Activated CD8-positive, alpha-beta T cell treated with anti-CD3 and anti-CD28 coated beads, Interleukin-2, amount 10 ng/mL, durations not matched to agents 7 days and 5 days (primary cell): ENCODE measurements around the gene KCNJ2. TPM values are rescaled to one million over a fixed set of nuclear protein-coding genes. Genes with fewer than 3 reads are reported as not detected.

ENCODE experiments used
- ATAC-seq: fragments of 150-1000 bp; cut with Tn5 transposase; one replicate; pipeline ENCODE4 v1.10.0; 2021; ENCODE audit warnings: moderate library complexity
- CTCF ChIA-PET: fragments of 350-600 bp; sonication (Branson Sonifier 250); formaldehyde crosslinking; loops from one replicate; lab custom pipeline; 2021; ENCODE audit warnings: antibody characterized with exemption; lab: Charles Lee
- POLR2A ChIA-PET: fragments of 350-600 bp; sonication (Branson Sonifier 250); formaldehyde crosslinking; loops from one replicate; lab custom pipeline; 2021; ENCODE audit warnings: antibody characterized with exemption; lab: Charles Lee
- DNase-seq: peaks from one replicate; pipeline ENCODE4 v3.0.0-alpha.2; 2020
- H3K27ac Mint-ChIP-seq: one replicate; pipeline ENCODE4 v1.8.0; 2021; ENCODE audit warnings: mild to moderate bottlenecking, mixed read lengths
- H3K27me3 Mint-ChIP-seq: one replicate; pipeline ENCODE4 v1.8.0; 2021; ENCODE audit warnings: low read depth, mixed read lengths
- H3K36me3 Mint-ChIP-seq: one replicate; pipeline ENCODE4 v1.8.0; 2021; ENCODE audit warnings: low read depth, mixed read lengths
- H3K4me1 Mint-ChIP-seq: one replicate; pipeline ENCODE4 v1.8.0; 2021; ENCODE audit warnings: low read depth, mixed read lengths
- H3K4me3 Mint-ChIP-seq: one replicate; pipeline ENCODE4 v1.8.0; 2021; ENCODE audit warnings: mild to moderate bottlenecking, mixed read lengths
- H3K9me3 Mint-ChIP-seq: one replicate; pipeline ENCODE4 v1.8.0; 2022; ENCODE audit warnings: mixed read lengths; ENCODE audit not compliant: insufficient read depth
- total RNA-seq, 2 experiments: library from RNA; stranded (reverse); gene quantifications; one replicate each; pipeline ENCODE4 v1.2.3, GENCODE V29; 2021

The KCNJ2 gene
- total RNA-seq, result not detected

GRCh38 chr17:70168977-70169708, at the start of gene KCNJ2:
KCNJ2 (plus strand) TSS chr17:70169532; CDS start chr17:70175040, 5,508 bp downstream.
- Mint-ChIP-seq H3K36me3 (no peaks in the 10 kb centered on the region), H3K4me3 (peak within 1 kb of the TSS; percentile 49), H3K4me1 (peaks cover 15% of the 10 kb centered on the region), H3K27ac (no peak within 1 kb of the TSS), H3K9me3 (no peaks in the 10 kb centered on the region), H3K27me3 (peaks cover 51% of the 10 kb centered on the region)
- ChIA-PET POLR2A (no interaction called here), CTCF (no interaction called here)
- DNase-seq, result peak; percentile 73
- peak; percentile 97 for ATAC-seq

DNA sequence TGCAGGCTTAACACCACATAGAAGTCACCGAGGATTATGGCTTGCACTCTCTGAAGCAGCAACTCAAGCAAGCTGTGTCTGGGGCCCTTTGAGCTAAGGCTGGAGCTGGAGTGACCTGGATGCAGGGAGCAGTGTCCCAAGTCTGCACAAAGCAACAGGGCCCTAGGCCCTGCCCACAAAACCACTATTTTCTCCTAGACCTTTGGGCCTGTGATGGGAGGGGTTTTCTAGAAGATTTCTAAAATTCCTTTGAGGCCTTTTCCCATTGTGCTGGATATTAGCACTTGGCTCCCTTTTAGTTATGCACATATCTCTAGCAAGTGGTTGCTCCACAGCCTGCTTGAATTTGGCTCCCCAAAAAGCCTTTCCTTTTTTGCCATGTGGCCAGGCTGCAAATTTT, 49.8 kb upstream of the KCNJ2 start:
- DNase-seq (no peak), ATAC-seq (no peak)
- Mint-ChIP-seq H3K27me3 (no peaks in the 10 kb centered on the region), H3K4me1 (no peaks in the 10 kb centered on the region), H3K36me3 (no peaks in the 10 kb centered on the region), H3K9me3 (peaks cover 4% of the 10 kb centered on the region), H3K4me3 (no peak overlapping the region), H3K27ac (no peak overlapping the region)
- POLR2A ChIA-PET, result no interaction called here
- CTCF ChIA-PET, result no interaction called here

DNA sequence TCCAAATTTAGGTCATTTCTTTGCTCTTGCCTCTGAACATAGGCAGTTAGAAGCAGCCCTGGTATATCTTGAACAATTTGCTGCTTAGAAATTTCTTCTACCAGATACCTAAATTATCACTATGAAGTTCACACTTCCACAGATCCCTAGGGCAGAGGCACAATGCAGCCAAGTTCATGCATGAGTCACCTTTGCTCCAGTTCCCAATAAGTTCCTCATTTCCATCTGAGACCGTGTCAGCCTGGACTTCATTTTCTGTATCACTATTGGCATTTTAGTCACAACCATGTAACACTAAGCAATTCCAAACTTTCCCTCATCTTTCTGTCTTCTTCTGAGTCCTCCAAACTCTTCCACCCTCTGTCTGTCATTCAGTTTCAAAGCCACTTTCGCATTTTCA, 49.3 kb upstream of the KCNJ2 start:
- POLR2A ChIA-PET, result no interaction called here
- peaks cover 4% of the 10 kb centered on the region for H3K9me3 Mint-ChIP-seq
- no peaks in the 10 kb centered on the region for H3K27me3 Mint-ChIP-seq
- H3K4me1 Mint-ChIP-seq, result no peaks in the 10 kb centered on the region
- CTCF ChIA-PET, result no interaction called here
- DNase-seq (no peak), ATAC-seq (no peak)
- H3K4me3 Mint-ChIP-seq, result no peak overlapping the region
- no peak overlapping the region for H3K27ac Mint-ChIP-seq
- no peaks in the 10 kb centered on the region for H3K36me3 Mint-ChIP-seq

GRCh38 chr17:70120425-70120824, 48.9 kb upstream of the KCNJ2 start:
- ChIA-PET POLR2A (no interaction called here), CTCF (no interaction called here)
- Mint-ChIP-seq H3K4me3 (no peak overlapping the region), H3K27ac (no peak overlapping the region), H3K27me3 (no peaks in the 10 kb centered on the region), H3K36me3 (no peaks in the 10 kb centered on the region), H3K4me1 (no peaks in the 10 kb centered on the region), H3K9me3 (peaks cover 4% of the 10 kb centered on the region)
- DNase-seq, result no peak
- ATAC-seq, result no peak

GRCh38 chr17:70121126-70121525, 48.2 kb upstream of the KCNJ2 start:
- ATAC-seq (no peak), DNase-seq (no peak)
- CTCF ChIA-PET, result no interaction called here
- H3K36me3 Mint-ChIP-seq, result no peaks in the 10 kb centered on the region
- H3K9me3 Mint-ChIP-seq, result peaks cover 4% of the 10 kb centered on the region
- no peaks in the 10 kb centered on the region for H3K4me1 Mint-ChIP-seq
- POLR2A ChIA-PET, result no interaction called here
- H3K27me3 Mint-ChIP-seq, result no peaks in the 10 kb centered on the region
- H3K27ac Mint-ChIP-seq, result no peak overlapping the region
- no peak overlapping the region for H3K4me3 Mint-ChIP-seq

DNA sequence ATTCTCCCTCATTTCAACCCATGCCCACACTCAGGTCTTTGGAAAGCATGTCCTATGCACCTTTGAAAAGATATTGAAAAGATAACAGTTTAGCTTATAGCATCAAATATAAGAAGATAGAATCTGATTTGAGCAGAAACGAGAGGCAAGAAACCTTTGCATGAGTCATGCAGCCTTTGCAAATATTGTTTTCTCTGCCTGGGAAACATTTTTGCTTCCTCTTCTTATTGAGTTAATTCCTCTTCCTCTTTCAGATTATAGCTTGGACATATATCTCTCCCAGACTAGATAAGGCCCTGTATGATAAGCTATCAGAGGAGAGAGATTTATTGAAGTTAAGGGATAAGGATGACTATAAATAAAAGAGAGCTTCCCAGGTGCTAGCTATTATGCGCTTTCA, 46.1 kb upstream of the KCNJ2 start:
- ATAC-seq, result no peak
- Mint-ChIP-seq H3K36me3 (no peaks in the 10 kb centered on the region), H3K4me3 (no peak overlapping the region), H3K27me3 (no peaks in the 10 kb centered on the region), H3K27ac (no peak overlapping the region), H3K9me3 (peaks cover 4% of the 10 kb centered on the region), H3K4me1 (no peaks in the 10 kb centered on the region)
- ChIA-PET CTCF (no interaction called here), POLR2A (no interaction called here)
- no peak for DNase-seq

- DNase-seq (no peak), ATAC-seq (no peak)
- no peaks in the 10 kb centered on the region for H3K4me1 Mint-ChIP-seq
- no peak overlapping the region for H3K4me3 Mint-ChIP-seq
- CTCF ChIA-PET, result no interaction called here
- no peaks in the 10 kb centered on the region for H3K36me3 Mint-ChIP-seq
- H3K27ac Mint-ChIP-seq, result no peak overlapping the region
- no peaks in the 10 kb centered on the region for H3K9me3 Mint-ChIP-seq
- H3K27me3 Mint-ChIP-seq, result no peaks in the 10 kb centered on the region
- POLR2A ChIA-PET, result no interaction called here
Measured at GRCh38 chr17:70124723-70125122, 44.6 kb upstream of the KCNJ2 start.

GRCh38 chr17:70127221-70127873, 42.0 kb upstream of the KCNJ2 start:
- ChIA-PET CTCF (no interaction called here), POLR2A (no interaction called here)
- no peak overlapping the region for H3K4me3 Mint-ChIP-seq
- no peaks in the 10 kb centered on the region for H3K9me3 Mint-ChIP-seq
- no peak for DNase-seq
- H3K27ac Mint-ChIP-seq, result no peak overlapping the region
- no peaks in the 10 kb centered on the region for H3K27me3 Mint-ChIP-seq
- H3K4me1 Mint-ChIP-seq, result no peaks in the 10 kb centered on the region
- ATAC-seq, result no peak
- H3K36me3 Mint-ChIP-seq, result no peaks in the 10 kb centered on the region

DNA sequence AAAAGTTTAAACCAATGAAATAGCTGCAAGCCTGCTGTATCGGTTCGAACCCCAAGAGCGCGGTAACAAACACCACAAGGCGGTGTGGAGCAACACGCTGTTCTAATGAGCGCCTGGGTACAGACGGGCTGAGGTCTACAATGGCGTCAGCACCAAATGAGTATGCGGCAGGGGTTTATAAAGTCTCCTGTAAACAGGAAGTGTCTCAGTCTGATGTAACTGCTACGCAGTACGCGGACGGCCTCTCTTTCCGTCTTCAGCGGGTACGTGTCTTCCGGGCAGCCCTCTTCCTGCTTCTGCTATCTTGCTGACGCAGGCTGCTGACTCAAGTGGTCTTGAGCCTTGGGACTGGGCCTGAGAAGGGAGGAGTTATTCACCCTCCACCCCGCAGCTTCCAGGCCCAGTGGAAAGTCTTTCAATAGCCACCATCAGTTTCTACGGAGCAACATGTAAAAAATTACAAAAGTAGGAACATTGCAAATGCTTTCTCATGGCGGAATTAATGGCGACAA, 40.5 kb upstream of the KCNJ2 start:
- no peak for DNase-seq
- H3K4me3 Mint-ChIP-seq, result no peak overlapping the region
- H3K27me3 Mint-ChIP-seq, result no peaks in the 10 kb centered on the region
- no peaks in the 10 kb centered on the region for H3K9me3 Mint-ChIP-seq
- no peaks in the 10 kb centered on the region for H3K4me1 Mint-ChIP-seq
- no peak for ATAC-seq
- POLR2A ChIA-PET, result no interaction called here
- H3K27ac Mint-ChIP-seq, result no peak overlapping the region
- CTCF ChIA-PET, result no interaction called here
- no peaks in the 10 kb centered on the region for H3K36me3 Mint-ChIP-seq

DNA sequence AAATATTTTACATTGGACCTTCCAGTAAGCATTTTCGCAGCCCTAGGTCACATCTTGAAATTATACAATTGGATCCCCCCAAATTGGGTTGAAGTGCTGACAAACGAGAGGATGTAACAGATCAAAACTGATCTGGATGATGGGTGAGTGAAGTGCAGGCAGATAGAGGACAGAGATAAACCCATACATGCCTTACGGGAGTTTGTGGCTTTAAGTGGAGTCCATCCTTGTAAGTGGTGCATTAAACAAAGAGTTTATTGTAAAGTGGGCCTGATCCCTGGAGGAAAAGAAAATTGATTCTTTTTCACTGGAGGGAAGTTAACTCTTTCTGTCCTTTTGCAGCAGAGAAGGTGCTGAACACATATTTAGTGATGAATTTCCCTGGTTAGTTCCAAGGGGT, 39.0 kb upstream of the KCNJ2 start:
- no peaks in the 10 kb centered on the region for H3K27me3 Mint-ChIP-seq
- no peaks in the 10 kb centered on the region for H3K36me3 Mint-ChIP-seq
- H3K4me3 Mint-ChIP-seq, result no peak overlapping the region
- POLR2A ChIA-PET, result no interaction called here
- no peak for ATAC-seq
- H3K27ac Mint-ChIP-seq, result no peak overlapping the region
- H3K4me1 Mint-ChIP-seq, result no peaks in the 10 kb centered on the region
- CTCF ChIA-PET, result no interaction called here
- no peaks in the 10 kb centered on the region for H3K9me3 Mint-ChIP-seq
- no peak for DNase-seq

GRCh38 chr17:70132505-70132904, 36.8 kb upstream of the KCNJ2 start:
- H3K36me3 Mint-ChIP-seq, result no peaks in the 10 kb centered on the region
- ChIA-PET CTCF (no interaction called here), POLR2A (no interaction called here)
- ATAC-seq (no peak), DNase-seq (no peak)
- H3K4me1 Mint-ChIP-seq, result peaks cover 3% of the 10 kb centered on the region
- H3K27ac Mint-ChIP-seq, result no peak overlapping the region
- H3K9me3 Mint-ChIP-seq, result no peaks in the 10 kb centered on the region
- H3K4me3 Mint-ChIP-seq, result no peak overlapping the region
- no peaks in the 10 kb centered on the region for H3K27me3 Mint-ChIP-seq

DNA sequence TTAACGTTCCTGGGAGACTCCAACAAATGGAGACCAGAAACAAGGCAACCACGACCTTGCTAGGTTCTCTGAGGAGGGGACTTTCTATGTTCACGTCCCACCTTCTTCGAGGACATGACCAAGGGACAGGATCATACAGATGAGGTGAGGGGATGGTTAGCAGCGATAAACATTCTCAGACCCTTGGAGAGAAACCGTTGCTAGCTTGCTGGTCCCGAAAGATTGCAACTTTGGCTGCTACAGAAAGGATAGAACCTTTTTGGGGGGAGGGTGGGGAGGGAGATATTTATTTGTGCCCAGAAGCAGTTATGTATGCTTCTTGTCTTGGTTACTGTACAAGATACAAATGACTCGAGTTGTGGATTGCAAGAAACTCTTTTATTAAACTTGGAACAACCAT, 35.3 kb upstream of the KCNJ2 start:
- Mint-ChIP-seq H3K4me3 (no peak overlapping the region), H3K27me3 (no peaks in the 10 kb centered on the region), H3K36me3 (no peaks in the 10 kb centered on the region), H3K9me3 (no peaks in the 10 kb centered on the region), H3K4me1 (peaks cover 4% of the 10 kb centered on the region), H3K27ac (no peak overlapping the region)
- POLR2A ChIA-PET, result no interaction called here
- DNase-seq (no peak), ATAC-seq (no peak)
- CTCF ChIA-PET, result no interaction called here
